Measurements from ENCODE around the gene BCS1L.

The BCS1L gene, protein sequence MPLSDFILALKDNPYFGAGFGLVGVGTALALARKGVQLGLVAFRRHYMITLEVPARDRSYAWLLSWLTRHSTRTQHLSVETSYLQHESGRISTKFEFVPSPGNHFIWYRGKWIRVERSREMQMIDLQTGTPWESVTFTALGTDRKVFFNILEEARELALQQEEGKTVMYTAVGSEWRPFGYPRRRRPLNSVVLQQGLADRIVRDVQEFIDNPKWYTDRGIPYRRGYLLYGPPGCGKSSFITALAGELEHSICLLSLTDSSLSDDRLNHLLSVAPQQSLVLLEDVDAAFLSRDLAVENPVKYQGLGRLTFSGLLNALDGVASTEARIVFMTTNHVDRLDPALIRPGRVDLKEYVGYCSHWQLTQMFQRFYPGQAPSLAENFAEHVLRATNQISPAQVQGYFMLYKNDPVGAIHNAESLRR

DNA sequence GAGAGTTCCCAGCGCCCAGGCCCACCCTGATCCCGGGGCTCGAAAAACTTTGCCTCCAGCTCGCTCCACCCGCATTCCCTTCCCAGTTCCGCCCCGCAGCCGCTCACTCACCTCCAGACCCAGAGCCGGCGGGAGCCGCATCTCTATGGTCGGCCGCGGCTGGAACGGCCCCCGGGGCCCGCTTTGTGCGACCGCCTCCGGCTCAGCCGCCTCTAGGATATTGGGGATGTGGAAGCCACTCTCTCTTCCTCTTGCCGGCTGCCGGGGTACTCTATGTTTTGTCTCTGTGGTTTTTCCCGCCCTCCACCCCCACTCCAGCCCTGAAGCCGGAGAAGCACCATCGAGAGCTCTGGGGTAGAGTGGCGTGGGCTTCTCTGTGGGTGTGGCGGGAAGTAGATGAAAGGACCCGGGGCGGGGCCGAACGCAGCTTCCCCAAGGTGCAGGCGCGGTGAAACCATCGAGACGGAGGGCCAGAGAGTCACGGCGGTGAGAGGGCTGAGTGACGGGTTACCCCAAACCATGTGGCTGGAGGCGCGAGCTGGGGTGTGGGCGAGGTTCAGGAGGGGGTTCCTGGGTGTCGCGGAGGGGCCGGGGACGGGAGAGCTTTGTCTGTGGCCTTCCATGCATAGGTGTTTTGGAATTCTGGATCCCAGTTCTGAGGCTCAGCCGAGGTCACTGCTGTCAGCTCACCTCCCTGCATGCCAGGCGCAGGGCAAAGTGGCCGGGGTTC, at the start of gene BCS1L, which contains the start of gene ZNF142:
Gene BCS1L, plus strand, starts transcription at position 426 of the 730 bp plus-strand sequence. CDS start 1,305 bp downstream, outside the sequence.
Gene ZNF142, minus strand, starts transcription at position 366 of the 730 bp plus-strand sequence. CDS start 3,194 bp downstream, outside the sequence.
- peak; percentile 79 for DNase-seq

DNA sequence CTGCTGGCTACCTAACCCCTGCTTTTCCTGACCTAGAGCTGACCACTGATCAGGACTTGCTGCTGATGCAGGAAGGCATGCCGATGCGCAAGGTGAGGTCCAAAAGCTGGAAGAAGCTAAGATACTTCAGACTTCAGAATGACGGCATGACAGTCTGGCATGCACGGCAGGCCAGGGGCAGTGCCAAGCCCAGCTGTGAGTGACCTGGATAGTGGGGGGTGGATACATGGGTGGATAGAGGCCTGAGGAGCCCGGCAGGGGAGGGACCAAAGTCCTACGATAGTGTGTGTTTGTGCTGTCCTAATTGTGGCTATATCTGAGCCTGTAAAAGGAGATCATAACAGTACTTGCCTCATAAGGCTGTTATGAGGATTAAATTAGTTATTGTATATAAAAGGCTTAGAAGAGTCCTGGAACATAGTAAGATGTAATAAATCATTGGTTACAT, 43.6 kb upstream of the BCS1L start:
- no peak for DNase-seq

DNA sequence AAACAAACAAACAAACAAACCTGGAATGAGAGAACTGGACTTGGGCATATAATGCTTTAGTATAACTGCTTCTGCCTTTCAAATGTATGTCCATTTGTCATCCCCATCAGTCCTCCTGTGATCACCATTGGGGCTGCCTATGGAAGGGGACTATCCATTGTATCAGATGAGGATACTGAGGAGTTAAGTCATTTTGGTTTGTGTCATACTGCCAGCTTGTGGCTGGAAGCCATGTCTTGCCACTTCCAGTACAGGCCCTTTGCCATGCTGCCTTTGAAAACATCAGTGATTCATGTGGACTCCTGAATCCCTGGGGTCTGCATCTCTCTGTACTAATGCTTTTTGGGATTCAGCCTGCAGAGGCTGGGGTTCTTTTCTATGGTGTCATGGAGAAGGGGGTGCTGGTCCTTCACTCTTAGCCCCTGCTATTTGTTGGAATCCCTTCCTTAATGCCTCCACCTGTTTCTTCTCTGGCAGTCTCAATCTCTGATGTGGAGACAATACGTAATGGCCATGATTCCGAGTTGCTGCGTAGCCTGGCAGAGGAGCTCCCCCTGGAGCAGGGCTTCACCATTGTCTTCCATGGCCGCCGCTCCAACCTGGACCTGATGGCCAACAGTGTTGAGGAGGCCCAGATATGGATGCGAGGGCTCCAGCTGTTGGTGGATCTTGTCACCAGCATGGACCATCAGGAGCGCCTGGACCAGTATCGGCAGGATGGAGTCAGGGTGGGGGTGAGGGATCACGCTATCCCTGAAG, 41.2 kb upstream of the BCS1L start:
- no peak for DNase-seq

DNA sequence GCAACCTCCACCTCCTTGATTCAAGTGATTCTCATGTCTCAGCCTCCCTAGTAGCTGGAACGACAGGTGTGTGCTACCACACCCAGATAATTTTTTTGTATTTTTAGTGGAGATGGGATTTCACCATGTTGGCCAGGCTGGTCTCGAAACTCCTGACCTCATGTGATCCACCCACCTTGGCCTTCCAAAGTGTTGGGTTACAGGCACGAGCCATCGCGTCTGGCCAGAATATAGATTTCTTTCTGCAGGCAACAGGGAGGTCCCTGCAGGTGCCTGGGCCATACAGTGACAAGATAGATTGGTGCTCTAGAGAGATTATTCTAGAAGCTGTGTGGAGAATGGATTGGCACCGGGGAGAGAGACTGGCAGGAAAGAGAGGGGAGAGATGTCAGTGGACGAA, 38.5 kb upstream of the BCS1L start:
- no peak for DNase-seq

DNA sequence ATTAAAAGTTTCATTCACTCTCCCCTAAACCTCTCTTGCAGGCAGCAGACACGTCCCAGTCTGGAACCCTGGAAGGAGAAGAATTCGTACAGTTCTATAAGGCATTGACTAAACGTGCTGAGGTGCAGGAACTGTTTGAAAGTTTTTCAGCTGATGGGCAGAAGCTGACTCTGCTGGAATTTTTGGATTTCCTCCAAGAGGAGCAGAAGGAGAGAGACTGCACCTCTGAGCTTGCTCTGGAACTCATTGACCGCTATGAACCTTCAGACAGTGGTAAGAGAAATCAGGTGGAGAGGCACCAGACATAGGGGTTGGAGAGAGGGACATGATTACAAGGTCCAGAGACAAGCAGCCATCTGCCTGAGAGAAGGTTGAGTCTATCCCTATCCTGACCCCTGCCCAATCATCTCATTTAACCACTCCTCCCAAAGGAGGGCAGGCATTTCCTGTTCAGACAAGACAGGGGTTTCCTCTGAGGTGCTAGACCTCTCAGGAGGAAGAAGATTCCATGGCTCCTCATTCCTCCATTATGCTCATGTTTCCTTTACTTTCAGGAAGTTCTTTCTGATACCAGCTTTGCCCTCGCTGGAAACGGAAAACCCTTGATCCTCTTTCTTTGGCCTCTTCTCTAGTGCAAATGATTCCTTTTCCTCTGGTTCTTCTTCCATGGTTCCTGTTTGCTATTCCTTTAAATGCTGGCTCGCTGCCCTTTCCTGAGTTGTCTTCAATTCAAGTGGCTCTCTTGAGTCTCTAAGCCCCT, 36.7 kb upstream of the BCS1L start:
- DNase-seq = peak; percentile 23

DNA sequence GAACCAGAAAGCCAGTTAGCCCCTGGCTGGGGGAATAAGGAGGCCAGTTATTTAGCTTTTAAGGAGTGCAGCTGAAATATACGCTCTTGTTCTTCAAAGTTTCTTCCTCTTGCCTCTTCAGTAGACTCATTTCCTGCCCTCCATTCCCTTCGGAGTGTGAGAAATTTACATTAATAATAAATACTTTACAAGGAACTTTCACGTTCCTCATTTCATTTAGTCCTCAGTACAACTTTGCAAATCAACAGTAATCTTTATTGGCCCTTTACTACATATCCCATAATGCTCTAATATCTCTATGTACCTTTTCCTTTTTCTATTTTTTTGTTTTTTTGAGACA, 36.1 kb upstream of the BCS1L start:
- peak; percentile 28 for DNase-seq

DNA sequence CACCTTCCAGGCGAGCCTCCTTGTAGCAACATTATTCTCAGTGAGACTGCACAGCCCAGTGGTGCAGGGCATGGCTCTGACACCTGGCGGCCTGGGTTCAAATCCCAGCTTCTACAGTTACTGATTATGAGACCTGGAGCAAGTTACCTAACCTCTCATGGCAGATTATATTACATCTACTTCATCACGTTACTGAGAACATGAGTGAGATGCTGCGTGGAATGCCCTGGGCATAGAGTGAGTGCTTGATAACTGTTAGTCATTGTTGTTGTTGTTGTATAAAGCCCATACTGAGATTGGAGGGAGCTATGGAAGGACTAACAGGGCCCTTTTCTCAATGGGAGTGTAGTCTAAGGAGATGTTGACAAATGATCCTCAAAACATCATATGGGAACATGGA, 33.1 kb upstream of the BCS1L start:
- no peak for DNase-seq

DNA sequence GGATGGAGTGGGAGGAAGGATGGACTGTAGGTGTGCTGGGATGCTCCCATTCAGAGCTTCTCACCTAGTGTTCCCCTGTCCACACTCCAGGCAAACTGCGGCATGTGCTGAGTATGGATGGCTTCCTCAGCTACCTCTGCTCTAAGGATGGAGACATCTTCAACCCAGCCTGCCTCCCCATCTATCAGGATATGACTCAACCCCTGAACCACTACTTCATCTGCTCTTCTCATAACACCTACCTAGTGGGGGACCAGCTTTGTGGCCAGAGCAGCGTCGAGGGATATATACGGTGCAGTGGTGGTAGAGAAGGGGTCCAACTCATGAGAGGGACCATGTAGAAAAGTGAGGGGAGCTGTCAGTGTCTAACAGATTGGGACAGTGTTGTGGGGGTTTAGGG, 31.5 kb upstream of the BCS1L start:
- no peak for DNase-seq

DNA sequence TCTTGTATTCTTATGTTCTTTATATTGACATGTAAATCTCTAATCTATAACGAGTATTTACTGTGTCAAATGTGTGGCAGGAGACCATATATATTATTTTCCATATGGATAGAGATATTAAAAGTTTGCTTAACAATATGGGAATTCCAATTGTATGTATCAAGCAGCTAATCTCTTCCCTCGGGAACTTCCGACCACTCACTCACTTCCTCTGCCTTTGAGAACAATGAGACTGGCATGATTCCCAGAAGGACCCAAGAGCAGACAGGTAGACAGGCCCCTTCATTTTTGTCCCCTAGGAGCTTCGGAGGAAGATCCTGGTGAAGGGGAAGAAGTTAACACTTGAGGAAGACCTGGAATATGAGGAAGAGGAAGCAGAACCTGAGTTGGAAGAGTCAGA, 27.6 kb upstream of the BCS1L start:
- no peak for DNase-seq

DNA sequence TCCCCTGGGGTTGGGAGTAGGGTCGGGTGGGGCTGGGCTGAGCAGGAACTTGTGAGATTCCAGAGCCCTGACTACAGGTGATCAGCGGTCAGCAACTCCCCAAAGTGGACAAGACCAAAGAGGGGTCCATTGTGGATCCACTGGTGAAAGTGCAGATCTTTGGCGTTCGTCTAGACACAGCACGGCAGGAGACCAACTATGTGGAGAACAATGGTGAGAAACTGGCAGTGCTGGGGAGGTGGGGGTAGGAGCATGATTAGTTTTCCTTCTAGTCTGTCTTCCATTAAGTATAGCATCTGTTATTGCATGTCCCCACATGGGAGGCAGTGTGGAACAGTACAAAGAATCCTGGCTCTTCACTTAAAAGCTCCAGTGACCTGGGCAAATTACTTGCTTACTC, 23.8 kb upstream of the BCS1L start:
- no peak for DNase-seq

DNA sequence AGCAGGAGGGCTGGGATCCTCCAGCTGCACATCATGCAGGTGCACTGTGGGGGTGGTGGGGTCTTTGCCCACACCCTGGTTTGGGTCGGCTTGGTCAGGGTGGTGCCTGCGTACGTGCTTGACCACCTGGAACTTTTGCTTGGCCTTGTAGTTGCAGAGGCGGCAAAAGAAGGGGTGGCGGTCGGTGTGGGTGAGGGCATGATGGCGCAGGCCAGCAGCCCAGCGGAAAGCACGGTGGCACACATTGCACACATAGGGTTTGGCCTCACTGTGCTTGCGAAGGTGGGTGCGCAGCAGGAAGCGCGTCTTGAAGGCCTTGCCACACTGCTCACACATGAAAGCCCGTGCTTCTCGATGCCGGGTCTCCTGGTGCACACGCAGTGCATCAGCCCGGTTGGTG, 21.1 kb upstream of the BCS1L start:
- DNase-seq = no peak

DNA sequence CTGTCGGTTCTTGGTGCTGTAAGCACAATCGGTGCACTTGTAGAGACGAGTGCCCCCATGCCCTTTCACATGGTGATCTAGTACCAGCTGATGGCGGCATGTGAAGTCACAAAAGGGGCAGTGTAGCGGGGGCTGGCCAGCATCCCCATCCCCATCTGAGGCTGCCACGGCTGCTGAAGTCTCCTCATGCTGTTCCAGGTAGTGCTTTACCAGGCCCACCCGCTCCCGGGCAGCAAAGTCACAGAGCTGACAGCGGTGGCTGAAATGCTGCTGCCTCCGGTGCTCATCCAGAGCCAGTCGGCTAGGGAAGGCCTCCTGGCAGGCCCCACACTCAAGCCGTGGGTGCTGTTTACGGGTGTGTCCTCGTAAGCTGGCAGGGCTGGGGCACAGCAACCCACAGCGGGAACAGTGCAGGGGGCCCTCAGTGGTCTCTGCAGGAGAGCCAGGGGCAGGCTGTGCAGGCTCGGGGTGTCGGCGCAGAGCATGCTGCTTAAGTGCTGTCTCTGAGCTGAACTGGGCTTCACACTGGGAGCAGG, 17.3 kb upstream of the BCS1L start:
- no peak for DNase-seq

DNA sequence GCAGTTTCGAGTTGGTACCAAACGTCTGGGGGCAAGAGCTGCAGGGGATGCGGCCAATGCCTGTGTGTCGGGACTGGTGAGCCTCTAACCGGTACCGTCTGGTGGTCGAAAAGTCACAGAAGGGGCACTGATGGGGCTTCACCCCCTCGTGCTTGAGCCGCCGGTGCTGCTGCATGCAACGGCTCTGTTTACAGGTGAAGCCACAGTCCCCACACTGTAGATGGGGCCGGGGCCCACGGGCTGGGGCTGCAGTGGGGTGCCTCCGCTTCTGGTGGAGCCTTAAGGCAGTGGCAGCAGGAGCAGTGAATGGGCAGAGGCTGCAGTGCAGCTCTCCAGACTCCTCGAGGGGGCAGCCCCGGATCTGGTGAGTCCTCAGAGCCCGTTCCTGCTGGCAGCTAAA, 16.7 kb upstream of the BCS1L start:
- DNase-seq = no peak

DNA sequence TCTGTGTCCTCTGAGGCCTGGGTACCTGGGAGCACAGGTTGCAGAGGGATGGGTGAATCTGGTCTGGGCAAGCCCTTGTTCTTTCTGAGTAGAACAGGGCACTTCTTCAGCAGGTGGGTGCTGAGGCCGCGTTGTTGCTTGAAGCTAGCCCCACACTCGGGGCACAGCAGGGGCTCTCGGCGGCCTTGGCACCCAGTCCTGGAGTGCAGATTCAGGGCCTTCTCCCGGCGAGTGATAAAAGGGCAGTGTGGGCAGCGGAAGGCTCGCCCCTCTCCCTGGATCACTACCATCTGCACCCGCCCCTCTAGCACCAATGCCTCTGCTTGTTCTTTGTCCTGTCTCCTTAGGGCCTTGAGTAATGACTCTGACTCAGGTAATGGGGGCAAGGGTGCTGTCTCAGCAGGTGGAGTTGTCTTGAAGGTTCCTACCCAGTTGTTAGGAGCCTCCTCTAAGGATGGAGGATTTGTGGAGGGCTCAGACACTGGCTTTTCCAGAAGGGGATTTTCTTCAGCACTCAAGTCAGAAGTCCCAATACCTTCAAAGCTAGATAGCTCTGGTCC, 15.7 kb upstream of the BCS1L start:
- no peak for DNase-seq

DNA sequence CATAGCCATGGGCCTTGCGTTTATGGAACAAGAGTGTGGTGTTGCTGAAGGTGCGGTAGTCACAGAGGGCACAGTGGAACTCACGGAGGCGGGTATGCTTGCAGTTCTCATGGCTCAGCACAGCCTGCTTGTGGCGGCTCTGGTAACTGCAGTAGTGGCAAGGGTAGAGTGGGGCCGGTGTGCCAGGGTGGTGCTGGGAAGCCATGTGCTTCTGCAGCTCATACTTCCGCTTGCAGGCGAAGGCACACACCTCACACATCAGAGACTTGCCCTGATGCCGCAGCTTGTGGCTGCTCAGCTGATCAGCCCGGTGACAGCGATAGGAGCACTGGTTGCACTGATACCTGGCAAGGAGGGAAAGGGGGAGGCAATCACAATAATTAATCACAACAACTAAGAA, 14.8 kb upstream of the BCS1L start:
- DNase-seq = no peak

DNA sequence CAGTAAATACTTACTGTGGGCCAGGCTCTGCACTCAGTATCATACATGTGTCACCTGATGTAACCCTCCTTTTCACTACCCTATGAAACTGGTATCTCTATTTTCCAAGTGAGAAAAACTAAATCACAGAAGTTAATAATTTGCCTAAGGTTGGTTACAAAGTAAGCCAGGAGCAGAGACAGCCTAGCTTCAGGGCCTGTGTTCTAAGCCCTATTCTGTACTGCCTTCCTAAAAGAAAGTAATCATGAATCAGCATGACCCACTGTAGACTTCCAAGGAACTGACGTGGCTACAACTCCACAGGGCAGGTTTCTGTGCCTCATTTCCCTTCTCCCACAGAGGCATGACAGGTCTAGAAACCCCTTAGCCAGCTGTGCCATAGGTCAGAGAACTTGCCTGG, 14.4 kb upstream of the BCS1L start:
- DNase-seq = no peak

DNA sequence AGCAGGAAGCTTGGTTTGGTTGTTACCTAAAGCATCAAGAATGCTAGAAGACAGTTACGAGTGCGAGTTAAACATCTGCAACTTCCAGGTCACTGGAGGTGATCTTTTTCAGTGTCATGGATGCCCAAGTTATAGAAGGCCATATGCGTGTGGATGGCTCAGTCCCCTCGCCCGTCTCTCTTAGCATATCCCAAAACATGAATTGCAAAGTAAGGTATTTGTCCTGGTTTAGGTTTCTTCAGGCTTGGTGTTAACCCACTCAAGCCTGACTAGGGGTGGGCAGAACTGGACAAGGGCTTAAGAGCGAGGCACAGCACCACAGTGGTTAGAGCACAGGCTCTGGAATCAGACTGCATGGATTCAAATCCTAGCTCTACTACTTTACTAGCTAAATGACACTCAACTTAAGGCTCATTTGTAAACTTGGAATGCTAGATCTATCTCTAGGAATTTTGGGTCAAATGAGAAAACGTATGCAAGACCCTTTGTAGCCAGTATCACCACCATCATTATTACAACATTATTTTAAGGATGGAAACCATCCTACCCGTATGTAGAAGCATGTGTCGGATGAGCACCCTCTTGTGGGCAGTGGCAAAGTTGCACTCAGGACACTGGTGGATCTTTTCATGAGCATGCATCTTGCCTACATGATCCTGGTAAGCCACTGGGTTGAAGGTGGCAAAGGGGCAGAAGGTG, 11.2 kb upstream of the BCS1L start:
- peak; percentile 70 for DNase-seq

DNA sequence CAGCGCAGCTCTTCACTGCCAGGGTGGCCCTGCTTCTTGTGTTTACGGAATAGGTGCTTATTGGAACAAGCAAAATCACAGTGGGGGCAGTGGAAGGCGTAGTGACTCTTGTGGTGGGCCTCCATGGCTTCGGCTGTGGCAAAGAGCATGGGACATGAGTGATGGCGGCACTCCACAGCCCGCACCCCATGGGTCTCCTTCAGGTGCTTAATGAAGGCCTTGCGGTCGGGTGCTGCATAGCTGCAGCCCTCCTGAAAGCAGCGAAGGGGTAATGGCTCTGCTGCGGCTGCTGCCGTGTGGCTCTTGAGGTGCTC, 10.7 kb upstream of the BCS1L start:
- no peak for DNase-seq

DNA sequence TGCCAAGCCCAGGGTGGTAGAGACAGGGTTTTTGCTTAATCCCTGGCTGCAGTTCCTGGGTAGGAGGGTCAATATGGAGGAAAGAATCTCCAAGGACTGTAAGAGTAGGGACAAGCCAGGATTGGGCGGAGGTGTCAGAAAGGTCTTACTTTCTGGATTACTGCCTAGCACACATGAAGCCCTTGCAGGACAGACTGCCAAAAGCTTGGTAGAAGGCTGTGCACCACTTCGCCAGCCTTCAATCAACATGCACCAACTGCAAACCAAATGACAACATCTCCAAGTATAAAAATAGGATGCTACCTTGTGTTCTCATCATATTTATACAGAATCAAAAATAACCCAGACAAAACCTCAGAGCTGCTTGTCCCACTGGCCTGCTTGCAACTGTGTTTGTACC, 3.7 kb upstream of the BCS1L start:
- no peak for DNase-seq

DNA sequence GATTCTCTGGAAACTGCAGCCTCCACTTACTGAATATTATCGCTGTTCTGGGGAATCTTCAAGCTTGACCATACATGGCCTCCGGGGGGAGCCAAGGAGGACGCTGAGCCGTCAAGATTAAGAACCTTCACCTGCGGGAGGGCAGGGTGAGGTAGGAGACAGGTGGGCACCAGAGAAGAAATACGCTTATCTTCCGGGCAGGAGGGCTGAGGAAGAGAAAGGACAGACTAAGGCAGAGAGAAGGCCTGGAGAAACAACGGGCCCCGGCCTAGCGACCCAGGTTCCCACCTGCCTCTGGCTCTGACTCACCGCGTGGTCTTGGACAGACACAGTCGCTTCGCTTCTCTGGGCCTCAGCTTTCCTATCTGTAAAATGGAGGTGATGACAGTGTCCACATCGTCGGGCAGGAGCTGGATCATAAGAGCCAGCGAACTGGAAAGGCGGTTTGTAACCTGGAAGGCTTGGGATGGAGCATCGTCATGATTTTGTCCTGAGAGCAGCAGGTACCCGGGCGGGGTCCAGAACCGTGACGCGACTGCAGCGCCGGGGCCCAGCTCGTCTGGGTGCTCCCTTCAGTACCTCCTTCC, 719 bp upstream of the BCS1L start:
- DNase-seq = peak; percentile 52

DNA sequence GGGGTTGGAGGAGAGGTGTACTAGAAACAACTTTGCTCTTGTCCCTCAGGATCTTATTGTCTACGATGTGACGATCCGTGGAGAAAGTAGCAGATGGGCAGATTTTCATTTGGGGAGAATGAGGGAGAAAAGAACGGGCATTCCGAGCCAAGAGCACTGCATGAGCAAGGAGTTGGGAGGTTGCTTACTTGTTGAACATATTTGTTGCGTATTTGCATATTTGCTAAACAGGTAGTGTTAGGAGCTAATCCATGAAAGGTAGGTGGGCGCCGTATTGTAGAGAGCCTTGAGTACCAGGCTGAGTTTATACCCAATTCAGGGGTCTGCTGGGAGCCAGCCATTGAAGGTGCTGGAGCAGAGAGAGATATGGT, 490 bp downstream of the BCS1L start:
- DNase-seq = no peak
